Loucy (cell line): ENCODE data around the gene PEAK1.

ENCODE experiments used
- CTCF ChIP-seq: fragments of 200-600 bp; sonication (generic); conservative IDR thresholded peaks from 2 replicates; pipeline ENCODE4 v1.5.1; 2014; ENCODE audit warnings: mild to moderate bottlenecking, antibody characterized with exemption, low read length
- EZH2phosphoT487 ChIP-seq: fragments of 200-600 bp; IDR thresholded peaks from 2 replicates; pipeline ENCODE4 v1.6.1; 2018; ENCODE audit warnings: antibody characterized with exemption, mild to moderate bottlenecking, moderate library complexity, borderline replicate concordance

GRCh38 chr15:77327168-77327567 is 92.7 kb downstream of the PEAK1 start:
- TF ChIP-seq CTCF (no peak), EZH2phosphoT487 (no peak)
